Breast epithelium (tissue), 3 donors: ENCODE measurements around the gene RXRB.

Source experiments
- CTCF ChIP-seq, 3 donors: fragments of 450-650 bp; IDR thresholded peaks; one replicate each; pipeline ENCODE4 v1.5.1; 2016 to 2017; ENCODE audit warnings: antibody characterized with exemption in 3 of 3, mild to moderate bottlenecking in 3 of 3, moderate library complexity in 3 of 3
- POLR2A ChIP-seq: fragments of 450-650 bp; IDR thresholded peaks from one replicate; pipeline ENCODE4 v1.6.1; 2016; ENCODE audit warnings: antibody characterized with exemption, mild to moderate bottlenecking, moderate library complexity
- POLR2AphosphoS5 ChIP-seq, 3 donors: sonication (generic); formaldehyde crosslinking; IDR thresholded peaks; one replicate each; pipeline ENCODE4 v1.6.1; 2017; ENCODE audit warnings: antibody characterized with exemption in 3 of 3

GRCh38 chr6:33189164-33189563, 11.3 kb downstream of the RXRB start:
- TF ChIP-seq CTCF (IDR thresholded peaks at IDR 0.05): no peak
- TF ChIP-seq POLR2AphosphoS5 (IDR thresholded peaks at IDR 0.05): no peak
- no peak for TF ChIP-seq POLR2A
